Measurements from ENCODE around the gene FKBP14.

- no peak for TF ChIP-seq POLR2A (IDR thresholded peaks at IDR 0.05)
- no peak for TF ChIP-seq CTCF (IDR thresholded peaks at IDR 0.05)
- TF ChIP-seq POLR2AphosphoS5 (IDR thresholded peaks at IDR 0.05), result no peak
These were observed 61.5 kb downstream of the FKBP14 start for GRCh38 chr7:29965030-29965429.

Measured in upper lobe of left lung (tissue), 4 donors.